ENCODE results near the gene RIMS1.
"Not testable (repeated sequence)": the region's sequence is repeated elsewhere in the genome, so short reads cannot be mapped to it uniquely, and the experiment has no call there.

RIMS1 gene

GRCh38 chr6:72246926-72247325 lies 360.6 kb downstream of the RIMS1 start:
- no peak for DNase-seq

DNA sequence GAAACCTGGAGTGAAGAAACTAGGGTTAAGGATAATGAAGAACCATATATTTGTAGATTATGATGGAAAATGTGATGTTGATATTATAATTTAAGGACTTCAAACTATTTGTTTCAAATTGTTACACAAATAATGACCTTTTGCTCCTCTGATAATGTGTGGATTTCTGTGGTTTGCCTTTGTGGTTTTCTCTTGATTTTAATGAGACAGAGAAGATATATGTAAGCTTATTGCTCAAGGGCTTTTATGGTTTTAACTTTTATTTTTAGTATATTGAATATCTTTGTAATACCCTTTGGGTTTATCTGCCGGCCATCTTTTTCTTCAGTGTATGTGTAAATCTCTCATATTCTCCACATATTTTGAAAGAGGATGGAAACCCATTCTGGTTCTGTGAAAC lies 362.3 kb downstream of the RIMS1 start:
- DNase-seq = no peak

DNA sequence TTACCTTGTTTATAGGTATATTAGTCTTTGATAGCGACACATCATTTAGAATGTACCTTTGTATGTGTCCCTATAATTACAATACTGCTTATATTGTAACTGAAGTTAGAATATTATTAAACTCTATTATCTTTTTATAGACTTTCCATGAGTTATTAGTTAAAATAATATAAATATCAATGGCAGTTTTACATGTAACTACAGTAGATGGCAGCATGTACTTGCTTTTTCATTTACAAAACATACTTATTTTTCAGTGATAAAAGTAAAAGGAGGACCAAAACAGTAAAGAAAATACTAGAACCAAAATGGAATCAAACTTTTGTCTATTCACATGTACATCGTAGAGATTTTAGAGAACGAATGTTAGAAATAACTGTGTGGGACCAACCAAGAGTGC lies 364.3 kb downstream of the RIMS1 start:
- DNase-seq = no peak

GRCh38 chr6:72260489-72260888 lies 374.1 kb downstream of the RIMS1 start:
- DNase-seq = no peak

DNA sequence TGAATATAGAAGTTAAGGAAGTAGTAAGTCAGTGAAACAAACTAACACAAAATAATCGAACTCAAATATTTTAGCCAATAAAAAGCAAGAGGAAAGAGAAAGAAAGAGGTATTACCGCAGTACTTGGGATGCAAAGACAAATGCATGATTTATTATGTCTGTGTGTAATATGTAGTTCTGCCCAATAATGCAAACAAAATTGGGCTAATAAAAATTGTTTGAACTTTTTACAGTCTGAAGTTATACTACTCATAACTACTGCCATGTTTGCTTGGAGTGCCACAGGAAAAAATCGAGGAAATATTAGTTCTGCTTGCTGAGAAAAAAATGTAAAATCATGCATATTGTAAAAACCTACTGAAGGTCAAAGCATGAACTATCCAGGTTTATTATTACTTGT lies 375.2 kb downstream of the RIMS1 start:
- no peak for DNase-seq

GRCh38 chr6:72262254-72262653 lies 375.9 kb downstream of the RIMS1 start:
- DNase-seq = no peak

DNA sequence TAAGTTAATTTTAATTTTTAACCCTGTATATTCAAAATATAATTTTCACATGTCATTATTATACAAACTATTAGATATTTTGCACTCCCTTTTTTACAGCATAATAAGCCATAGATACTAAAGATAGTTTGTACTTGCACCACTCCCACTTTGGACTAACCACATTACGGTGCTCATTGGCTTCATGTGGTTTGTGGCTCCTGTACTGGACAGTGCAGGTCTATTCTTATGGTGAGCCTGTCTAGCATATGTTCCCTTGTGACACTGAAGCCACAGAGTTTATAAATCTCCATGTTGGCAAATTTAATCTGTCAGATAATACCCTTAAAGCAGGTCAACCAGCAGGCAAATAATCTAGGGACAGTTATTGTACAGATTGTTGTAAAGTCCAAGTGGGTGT lies 381.1 kb downstream of the RIMS1 start:
- no peak for DNase-seq

DNA sequence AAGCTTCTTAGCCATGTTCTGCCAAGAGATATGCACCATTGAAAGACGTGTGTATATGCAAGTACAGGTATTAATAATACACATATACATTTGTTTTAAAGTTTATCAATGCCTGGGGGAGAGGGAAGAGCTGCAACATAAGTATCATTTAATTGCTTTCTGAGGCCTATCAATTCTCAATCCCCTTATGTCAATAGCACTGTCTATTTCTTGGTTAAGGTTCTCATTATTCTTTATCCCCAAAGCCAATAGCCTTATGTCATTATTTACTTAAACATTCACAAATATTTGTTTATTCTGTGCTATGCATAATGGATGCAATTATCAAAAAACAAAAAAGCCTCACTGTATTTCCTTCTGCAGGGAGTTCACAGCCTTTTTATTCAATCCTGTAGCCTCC lies 385.2 kb downstream of the RIMS1 start:
- DNase-seq = no peak

- no peak for DNase-seq
Measured at GRCh38 chr6:72272958-72273357, 386.6 kb downstream of the RIMS1 start.

DNA sequence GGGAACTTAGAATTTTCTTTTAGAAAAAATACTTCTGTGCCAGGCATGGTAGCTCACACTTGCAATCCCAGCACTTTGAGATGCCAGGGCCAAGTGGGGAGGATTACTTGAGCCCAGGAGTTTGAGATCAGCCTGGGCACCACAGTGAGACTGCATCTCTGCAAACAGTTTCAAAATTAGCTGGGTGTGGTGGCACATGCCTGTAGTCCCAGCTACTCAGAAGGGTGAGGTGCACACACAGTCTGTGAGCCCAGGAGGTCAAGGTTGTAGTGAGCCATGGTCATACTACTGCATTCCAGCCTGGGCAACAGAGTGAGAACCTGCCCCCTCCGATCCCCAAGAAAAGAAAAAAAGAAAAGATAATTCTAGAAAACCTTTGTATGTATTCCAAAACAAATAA lies 389.5 kb downstream of the RIMS1 start:
- no peak for DNase-seq

GRCh38 chr6:72282201-72282600 lies 395.9 kb downstream of the RIMS1 start:
- DNase-seq = no peak

DNA sequence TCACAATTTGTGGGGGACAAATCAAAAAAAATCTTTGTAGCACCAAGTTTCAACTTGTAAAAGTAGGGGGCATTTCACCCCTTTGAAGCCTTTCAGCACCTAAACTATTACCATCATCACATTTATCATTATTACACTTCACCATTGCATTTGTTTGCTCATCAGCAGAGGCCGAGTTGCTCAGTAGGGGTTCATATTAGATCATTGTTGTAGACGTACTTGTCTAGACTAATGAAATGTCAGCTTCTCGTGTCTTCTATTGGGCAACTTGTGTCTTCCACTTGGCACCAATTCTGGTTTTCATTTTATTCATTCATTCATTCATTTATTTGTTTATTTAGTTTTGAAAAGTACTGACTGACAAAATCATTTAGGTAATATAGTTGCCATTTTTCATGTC lies 397.2 kb downstream of the RIMS1 start:
- DNase-seq = no peak

- DNase-seq = no peak
Measured at GRCh38 chr6:72286911-72287311, 400.6 kb downstream of the RIMS1 start.

DNA sequence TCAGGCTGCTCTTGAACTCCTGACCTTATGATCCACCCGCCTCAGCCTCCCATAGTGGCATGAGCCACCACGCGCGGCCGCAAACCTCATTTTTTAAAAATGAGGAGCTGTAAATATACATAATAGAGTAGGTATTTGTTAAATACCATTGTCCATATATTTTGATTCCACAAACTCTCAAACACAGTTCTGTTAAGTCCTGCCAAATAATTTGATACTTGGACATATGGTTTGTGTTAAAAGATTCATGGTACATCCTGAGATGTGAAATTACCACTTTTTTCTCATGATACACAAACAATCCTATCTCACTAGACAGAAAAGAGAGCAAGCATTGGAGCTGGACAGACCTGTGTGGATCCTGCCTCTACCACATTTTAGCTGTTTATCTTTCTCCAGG lies 401.5 kb downstream of the RIMS1 start:
- no peak for DNase-seq

DNA sequence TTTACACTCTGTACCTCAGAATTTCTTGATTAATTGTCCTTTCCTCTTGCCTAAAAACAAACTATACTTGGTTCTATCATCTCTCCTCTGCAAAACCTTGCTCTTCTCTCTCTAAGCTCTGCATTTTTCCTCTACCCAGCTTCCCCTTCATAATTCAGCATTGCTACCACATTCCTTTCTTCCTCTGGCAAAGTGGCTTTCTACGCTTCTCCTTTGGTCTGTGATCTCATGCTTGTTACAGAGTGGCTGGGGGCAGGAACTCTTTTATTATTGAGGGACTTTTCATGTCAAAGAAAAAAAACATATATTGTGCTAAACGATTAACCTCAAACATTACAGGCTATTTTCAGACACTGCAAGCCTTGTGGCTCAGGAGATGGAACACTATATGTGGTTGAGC lies 402.2 kb downstream of the RIMS1 start:
- no peak for DNase-seq

DNA sequence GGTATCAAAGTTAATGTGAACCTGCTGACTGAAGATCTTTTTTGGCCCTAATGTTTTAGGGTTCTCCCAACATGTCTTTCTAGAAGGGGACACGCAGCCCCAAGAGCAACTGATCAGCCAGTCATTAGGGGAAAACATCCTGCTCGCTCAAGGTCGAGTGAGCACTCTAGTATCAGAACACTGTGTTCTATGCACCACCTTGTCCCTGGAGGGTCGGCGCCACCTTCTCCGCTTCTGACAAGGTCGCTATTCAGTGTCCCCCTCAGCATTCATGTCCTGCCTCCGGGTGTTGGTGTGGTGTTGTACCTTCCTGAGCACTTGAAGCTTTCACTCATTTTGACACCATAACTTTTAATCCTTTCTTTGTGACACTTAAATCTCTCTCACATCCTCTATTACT lies 404.3 kb downstream of the RIMS1 start:
- no peak for DNase-seq

DNA sequence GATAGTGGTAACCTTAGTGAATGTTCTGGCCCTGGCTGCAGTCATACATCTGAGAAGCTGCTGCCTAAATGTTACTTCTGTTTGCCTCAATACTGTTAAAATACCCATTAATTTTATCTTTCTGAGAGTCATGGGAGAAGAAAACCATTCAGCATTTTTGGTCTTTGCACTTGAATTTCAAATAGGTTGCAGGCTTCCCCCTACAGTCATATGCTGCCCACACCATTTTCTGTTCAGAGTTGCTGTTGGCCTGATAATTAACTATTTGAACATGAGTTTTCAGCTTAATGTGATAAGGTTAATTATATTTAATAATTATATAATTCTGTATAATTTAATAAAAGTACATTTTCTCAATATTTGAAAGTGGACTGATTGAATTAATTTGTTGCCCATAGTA lies 410.0 kb downstream of the RIMS1 start:
- DNase-seq = no peak

- no peak for DNase-seq
Measured at GRCh38 chr6:72305971-72306370, 419.6 kb downstream of the RIMS1 start.

DNA sequence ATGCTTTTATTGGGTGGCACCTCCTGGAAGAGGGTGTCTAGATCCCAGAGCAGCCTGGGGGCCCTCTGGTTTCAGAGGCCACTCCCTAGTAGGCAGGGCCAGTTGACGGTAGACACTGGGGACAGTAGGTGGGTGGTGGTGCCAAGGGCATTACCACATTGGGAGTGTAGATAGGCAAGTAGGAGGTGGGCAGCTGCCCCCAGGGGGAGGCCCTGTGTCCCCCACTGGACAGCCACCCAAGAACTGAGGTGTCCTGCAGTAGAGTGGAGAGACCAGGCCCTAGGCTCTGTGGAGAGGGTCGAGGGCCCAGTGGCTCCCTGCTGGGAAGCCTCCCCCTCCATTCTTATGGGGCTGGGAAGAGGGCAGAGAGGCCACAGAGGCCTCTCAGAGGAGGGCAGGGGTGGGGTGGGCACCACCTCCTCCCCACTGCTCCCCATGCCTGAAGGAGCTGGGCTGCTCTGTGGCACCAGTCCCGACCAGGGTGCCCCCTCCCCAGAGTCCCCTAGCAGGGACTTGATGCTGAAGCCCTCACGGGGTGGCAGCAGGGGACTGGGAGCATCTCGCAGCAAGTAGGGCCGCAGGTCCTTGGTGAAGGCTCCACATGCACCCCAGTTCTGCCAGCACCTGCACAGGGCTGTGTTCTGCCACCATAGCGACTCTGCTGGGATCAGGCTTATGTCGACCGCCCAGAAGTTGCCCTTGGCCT lies 430.5 kb downstream of the RIMS1 start:
- DNase-seq = no peak

DNA sequence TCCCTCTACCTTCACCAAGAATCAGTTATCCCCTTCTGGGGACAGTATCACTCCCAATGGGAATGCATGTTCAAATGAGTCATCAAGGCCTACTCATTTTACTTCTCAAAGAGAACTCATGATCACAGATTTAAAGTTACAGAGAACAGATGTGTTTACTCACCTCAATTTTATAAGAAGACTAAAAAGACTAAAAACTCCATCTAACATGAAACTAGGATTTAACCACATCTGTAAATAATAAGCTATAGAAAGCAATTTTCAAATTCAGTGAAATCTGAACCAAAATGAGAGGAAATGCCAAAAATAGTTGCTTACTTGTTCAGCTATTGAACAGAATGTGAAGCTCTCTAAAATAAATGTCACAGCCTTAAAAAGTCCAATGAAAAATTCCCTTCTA lies 435.4 kb downstream of the RIMS1 start:
- DNase-seq = no peak

GRCh38 chr6:72322771-72323170 lies 436.4 kb downstream of the RIMS1 start:
- DNase-seq = no peak

DNA sequence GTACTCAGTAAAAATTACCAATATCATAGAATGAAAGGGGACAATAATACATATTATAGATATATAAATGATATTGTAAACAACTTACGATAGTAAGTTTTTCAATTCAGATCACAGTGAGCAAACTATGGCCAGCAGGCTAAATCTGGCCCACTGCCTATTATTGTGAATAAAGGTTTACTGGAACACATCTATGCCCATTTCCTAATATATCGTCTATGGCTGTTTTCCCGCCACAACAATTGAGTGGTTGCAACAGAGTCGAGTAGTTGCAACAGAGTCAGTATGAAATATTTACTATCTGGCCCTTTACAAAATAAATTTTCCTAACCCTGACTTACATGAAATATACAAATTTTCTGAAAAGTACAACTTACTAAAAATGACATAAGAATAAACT lies 438.2 kb downstream of the RIMS1 start:
- DNase-seq = no peak

DNA sequence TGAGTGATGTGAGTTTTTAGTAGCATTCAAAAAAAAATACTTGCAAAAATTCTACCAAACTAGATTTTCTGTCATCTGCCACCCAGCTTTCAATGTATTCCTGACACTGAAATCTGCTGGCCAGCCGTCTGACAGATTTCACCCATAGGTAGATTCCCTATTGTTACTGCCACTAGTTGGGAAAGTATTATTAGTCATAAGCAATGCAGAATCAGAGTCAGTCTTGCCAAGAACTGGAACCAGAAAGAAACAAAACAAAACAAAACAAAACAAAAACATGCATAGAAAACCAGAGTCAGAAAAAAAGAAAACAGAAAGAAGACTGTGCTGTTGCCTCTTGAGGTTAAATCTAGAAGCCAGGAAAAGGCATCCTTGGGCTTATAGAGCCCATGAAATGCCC lies 442.4 kb downstream of the RIMS1 start:
- DNase-seq = no peak

GRCh38 chr6:72335203-72335602 lies 448.9 kb downstream of the RIMS1 start:
- DNase-seq = not testable (repeated sequence)

- DNase-seq = no peak
Measured at GRCh38 chr6:72348926-72349325, 462.6 kb downstream of the RIMS1 start.

Measured in T1000 (cell line).